K562 (cell line): ENCODE data around the gene PIN1. TPM values are rescaled to one million over a fixed set of nuclear protein-coding genes. Genes with fewer than 3 reads are reported as not detected.
A peak's percentile ranks its signal among the peaks of the same experiment; 100 is the strongest.

ENCODE experiments used
- CBX5 ChIP-seq: IDR thresholded peaks from 2 replicates; pipeline ENCODE4 v1.6.1; 2014; ENCODE audit warnings: low read depth, borderline replicate concordance
- CC2D1A ChIP-seq: fragments of 450-650 bp; IDR thresholded peaks from 2 replicates; pipeline ENCODE4 v1.6.1; 2017; ENCODE audit warnings: mild to moderate bottlenecking
- FOSL1 ChIP-seq: fragments of 200-800 bp; sonication (Bioruptor generic); conservative IDR thresholded peaks from 2 replicates; pipeline ENCODE4 v1.6.1; 2016; ENCODE audit warnings: missing genetic modification characterization, missing compliant biosample characterization
- HDAC1 ChIP-seq, 2 experiments: fragments of 450-650 bp; IDR thresholded peaks; 2 replicates each; pipeline ENCODE4 v1.6.1; 2016 to 2017; ENCODE audit warnings: inconsistent platforms in 1 of 2, mild to moderate bottlenecking in 1 of 2, moderate library complexity in 1 of 2
- JUND ChIP-seq, 2 experiments: IDR thresholded peaks; 2 replicates in 1 of 2; 3 replicates in 1 of 2; pipeline ENCODE4 v1.6.1; 2011; ENCODE audit warnings: borderline replicate concordance in 2 of 2, low read depth in 2 of 2, low read length in 2 of 2, improper control_type of control experiment in 1 of 2, missing biosample characterization in 1 of 2, missing genetic modification characterization in 1 of 2, missing genetic modification reagents in 1 of 2
- L3MBTL2 ChIP-seq: fragments of 450-650 bp; IDR thresholded peaks from 2 replicates; pipeline ENCODE4 v1.6.1; 2016; ENCODE audit warnings: mild to moderate bottlenecking, moderate library complexity
- MYNN ChIP-seq, 2 experiments: sonication (generic); formaldehyde crosslinking in 1 of 2; IDR thresholded peaks; 2 replicates each; pipeline versions ENCODE4 v1.5.0 to v1.6.1; 2016 to 2020; ENCODE audit warnings: antibody characterized with exemption in 1 of 2, missing genetic modification reagents in 1 of 2
- RAD21 ChIP-seq, 2 experiments: fragments of 250-450 bp in 1 of 2; fragments of 450-650 bp in 1 of 2; sonication (Bioruptor Pico) in 1 of 2; formaldehyde crosslinking in 1 of 2; IDR thresholded peaks in 1 of 2; conservative IDR thresholded peaks in 1 of 2; 2 replicates each; pipeline versions ENCODE4 v1.4.0 to v1.8.0; 2020 to 2022; ENCODE audit warnings: mild to moderate bottlenecking in 2 of 2, moderate library complexity in 1 of 2
- SMAD2 ChIP-seq: fragments of 150-350 bp; IDR thresholded peaks from 2 replicates; pipeline ENCODE4 v1.6.1; 2014; ENCODE audit warnings: low read depth, mild to moderate bottlenecking, low read length
- ZNF197 ChIP-seq: fragments of 200-800 bp; sonication (Bioruptor generic); IDR thresholded peaks from 2 replicates; pipeline ENCODE4 v1.6.1; 2016; ENCODE audit warnings: low read depth, missing genetic modification characterization, missing compliant biosample characterization
- ZNF764 ChIP-seq: fragments of 250-450 bp; sonication (Bioruptor Pico); IDR thresholded peaks from 2 replicates; pipeline ENCODE4 v1.4.0; 2020; ENCODE audit warnings: low read depth, mild to moderate bottlenecking, moderate library complexity
- polyA plus RNA-seq, 8 experiments: library from polyadenylated mRNA; depleted of rRNA in 4 of 8; stranded (reverse) in 5 of 8; unstranded in 3 of 8; fragments of >200 nt; fragmentation: Nextera tagmentation in 2 of 8; fragmentation: Illumina TruSeq in 1 of 8; extraction: Ambion mirVana in 2 of 8; extraction: Trizol in 1 of 8; gene quantifications; 2 replicates each; pipeline versions ENCODE4 v1.2.1 to v1.2.3, GENCODE V29; 2011 to 2014; ENCODE audit warnings: inconsistent platforms in 1 of 8, missing spikeins in 1 of 8
- total RNA-seq, 7 experiments: library from RNA; depleted of rRNA in 6 of 7; stranded (reverse); fragments of >200 nt in 6 of 7; fragmentation: Illumina TruSeq in 2 of 7; extraction: Trizol in 2 of 7; gene quantifications; 2 replicates each; pipeline versions ENCODE4 v1.2.1 to v1.2.3, GENCODE V29; 2011 to 2021; ENCODE audit warnings: low replicate concordance in 1 of 7
- TF ChIP-seq, protein P1 (sequence below): fragments of 450-650 bp; IDR thresholded peaks from 2 replicates; pipeline ENCODE4 v1.6.1; 2016
- TF ChIP-seq, protein P2 (sequence below): sonication (generic); formaldehyde crosslinking; IDR thresholded peaks from 2 replicates; pipeline ENCODE4 v1.8.0; 2023; ENCODE audit warnings: mild to moderate bottlenecking, missing genetic modification reagents
- TF ChIP-seq, protein P3 (sequence below): sonication (generic); formaldehyde crosslinking; IDR thresholded peaks from 2 replicates; pipeline ENCODE4 v1.8.0; 2022; ENCODE audit warnings: missing genetic modification reagents, mild to moderate bottlenecking, borderline replicate concordance
- TF ChIP-seq, protein P4 (sequence below): sonication (generic); IDR thresholded peaks from 2 replicates; pipeline ENCODE4 v1.6.1; 2016

PIN1 gene
- total and polyA plus RNA-seq, 9 of the 15 experiments (the other 6 are each of a cell fraction or from before 2014, with no cell fraction given) = 1.6 to 178 (median 42.5) TPM

DNA sequence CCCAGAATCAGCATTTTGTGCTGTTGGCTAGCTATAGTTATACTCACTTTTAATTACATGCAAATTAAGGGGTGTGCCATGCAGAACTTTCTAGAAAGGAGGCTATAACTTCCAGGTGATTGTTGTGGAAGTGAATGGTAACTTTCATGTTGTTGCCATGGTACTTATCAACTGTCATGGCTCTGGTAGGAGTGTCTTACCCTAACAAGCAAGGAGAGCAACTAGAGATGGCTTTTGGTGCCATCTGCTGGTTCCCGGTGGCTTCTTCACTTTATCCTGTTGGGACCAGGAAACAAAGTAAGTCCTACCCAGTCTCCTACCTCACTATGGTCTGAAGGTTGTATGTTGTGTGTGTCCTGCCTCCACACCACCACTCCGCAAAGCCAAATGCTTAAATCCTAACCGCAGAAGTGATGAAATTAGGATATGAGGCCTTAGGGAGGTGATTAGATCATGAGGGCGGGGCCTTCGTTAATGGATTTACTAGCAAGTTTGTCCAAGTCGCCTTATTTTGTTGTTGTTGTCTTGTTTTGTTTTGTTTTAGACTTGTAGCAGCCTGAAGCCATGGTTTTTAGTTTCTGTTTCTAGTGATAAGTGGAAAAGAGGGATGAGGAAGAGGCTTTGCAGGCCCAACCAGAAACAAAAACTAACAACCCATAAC is 38.9 kb upstream of the PIN1 start (continued):
- peak; percentile 59; the same call in 1 of the 2 replicates for TF ChIP-seq MYNN (IDR thresholded peaks at IDR 0.05)
- no peak for TF ChIP-seq MYNN (CRISPR knock-in tag; IDR thresholded peaks at IDR 0.05)
- TF ChIP-seq, protein P1, sequence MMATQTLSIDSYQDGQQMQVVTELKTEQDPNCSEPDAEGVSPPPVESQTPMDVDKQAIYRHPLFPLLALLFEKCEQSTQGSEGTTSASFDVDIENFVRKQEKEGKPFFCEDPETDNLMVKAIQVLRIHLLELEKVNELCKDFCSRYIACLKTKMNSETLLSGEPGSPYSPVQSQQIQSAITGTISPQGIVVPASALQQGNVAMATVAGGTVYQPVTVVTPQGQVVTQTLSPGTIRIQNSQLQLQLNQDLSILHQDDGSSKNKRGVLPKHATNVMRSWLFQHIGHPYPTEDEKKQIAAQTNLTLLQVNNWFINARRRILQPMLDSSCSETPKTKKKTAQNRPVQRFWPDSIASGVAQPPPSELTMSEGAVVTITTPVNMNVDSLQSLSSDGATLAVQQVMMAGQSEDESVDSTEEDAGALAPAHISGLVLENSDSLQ = peak; percentile 78
- TF ChIP-seq, protein P2, sequence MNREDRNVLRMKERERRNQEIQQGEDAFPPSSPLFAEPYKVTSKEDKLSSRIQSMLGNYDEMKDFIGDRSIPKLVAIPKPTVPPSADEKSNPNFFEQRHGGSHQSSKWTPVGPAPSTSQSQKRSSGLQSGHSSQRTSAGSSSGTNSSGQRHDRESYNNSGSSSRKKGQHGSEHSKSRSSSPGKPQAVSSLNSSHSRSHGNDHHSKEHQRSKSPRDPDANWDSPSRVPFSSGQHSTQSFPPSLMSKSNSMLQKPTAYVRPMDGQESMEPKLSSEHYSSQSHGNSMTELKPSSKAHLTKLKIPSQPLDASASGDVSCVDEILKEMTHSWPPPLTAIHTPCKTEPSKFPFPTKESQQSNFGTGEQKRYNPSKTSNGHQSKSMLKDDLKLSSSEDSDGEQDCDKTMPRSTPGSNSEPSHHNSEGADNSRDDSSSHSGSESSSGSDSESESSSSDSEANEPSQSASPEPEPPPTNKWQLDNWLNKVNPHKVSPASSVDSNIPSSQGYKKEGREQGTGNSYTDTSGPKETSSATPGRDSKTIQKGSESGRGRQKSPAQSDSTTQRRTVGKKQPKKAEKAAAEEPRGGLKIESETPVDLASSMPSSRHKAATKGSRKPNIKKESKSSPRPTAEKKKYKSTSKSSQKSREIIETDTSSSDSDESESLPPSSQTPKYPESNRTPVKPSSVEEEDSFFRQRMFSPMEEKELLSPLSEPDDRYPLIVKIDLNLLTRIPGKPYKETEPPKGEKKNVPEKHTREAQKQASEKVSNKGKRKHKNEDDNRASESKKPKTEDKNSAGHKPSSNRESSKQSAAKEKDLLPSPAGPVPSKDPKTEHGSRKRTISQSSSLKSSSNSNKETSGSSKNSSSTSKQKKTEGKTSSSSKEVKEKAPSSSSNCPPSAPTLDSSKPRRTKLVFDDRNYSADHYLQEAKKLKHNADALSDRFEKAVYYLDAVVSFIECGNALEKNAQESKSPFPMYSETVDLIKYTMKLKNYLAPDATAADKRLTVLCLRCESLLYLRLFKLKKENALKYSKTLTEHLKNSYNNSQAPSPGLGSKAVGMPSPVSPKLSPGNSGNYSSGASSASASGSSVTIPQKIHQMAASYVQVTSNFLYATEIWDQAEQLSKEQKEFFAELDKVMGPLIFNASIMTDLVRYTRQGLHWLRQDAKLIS = no peak
- TF ChIP-seq RAD21 (CRISPR knock-in tag; conservative IDR thresholded peaks at IDR 0.05 in 1 of 2, IDR thresholded peaks at IDR 0.05 in 1 of 2) = peak; percentile 92 to 98
- no peak for TF ChIP-seq FOSL1 (tag)
- TF ChIP-seq ZNF197 = no peak
- TF ChIP-seq HDAC1 (IDR thresholded peaks at IDR 0.05) = no peak
- no peak for TF ChIP-seq SMAD2
- TF ChIP-seq JUND (IDR thresholded peaks at IDR 0.05; ENCODE audit: borderline replicate concordance, low read depth, low read length) = peak; percentile 21; the same call in 1 of the 2 replicates
- TF ChIP-seq JUND (tag; IDR thresholded peaks at IDR 0.05; ENCODE audit: borderline replicate concordance, low read depth, low read length) = no peak
- TF ChIP-seq ZNF764 = no peak
- TF ChIP-seq, protein P3, sequence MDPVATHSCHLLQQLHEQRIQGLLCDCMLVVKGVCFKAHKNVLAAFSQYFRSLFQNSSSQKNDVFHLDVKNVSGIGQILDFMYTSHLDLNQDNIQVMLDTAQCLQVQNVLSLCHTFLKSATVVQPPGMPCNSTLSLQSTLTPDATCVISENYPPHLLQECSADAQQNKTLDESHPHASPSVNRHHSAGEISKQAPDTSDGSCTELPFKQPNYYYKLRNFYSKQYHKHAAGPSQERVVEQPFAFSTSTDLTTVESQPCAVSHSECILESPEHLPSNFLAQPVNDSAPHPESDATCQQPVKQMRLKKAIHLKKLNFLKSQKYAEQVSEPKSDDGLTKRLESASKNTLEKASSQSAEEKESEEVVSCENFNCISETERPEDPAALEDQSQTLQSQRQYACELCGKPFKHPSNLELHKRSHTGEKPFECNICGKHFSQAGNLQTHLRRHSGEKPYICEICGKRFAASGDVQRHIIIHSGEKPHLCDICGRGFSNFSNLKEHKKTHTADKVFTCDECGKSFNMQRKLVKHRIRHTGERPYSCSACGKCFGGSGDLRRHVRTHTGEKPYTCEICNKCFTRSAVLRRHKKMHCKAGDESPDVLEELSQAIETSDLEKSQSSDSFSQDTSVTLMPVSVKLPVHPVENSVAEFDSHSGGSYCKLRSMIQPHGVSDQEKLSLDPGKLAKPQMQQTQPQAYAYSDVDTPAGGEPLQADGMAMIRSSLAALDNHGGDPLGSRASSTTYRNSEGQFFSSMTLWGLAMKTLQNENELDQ = no peak
- TF ChIP-seq, protein P4, sequence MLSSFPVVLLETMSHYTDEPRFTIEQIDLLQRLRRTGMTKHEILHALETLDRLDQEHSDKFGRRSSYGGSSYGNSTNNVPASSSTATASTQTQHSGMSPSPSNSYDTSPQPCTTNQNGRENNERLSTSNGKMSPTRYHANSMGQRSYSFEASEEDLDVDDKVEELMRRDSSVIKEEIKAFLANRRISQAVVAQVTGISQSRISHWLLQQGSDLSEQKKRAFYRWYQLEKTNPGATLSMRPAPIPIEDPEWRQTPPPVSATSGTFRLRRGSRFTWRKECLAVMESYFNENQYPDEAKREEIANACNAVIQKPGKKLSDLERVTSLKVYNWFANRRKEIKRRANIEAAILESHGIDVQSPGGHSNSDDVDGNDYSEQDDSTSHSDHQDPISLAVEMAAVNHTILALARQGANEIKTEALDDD = peak; percentile 74; the same call in 1 of the 2 replicates
- TF ChIP-seq CBX5 = no peak
- TF ChIP-seq L3MBTL2 = 0 out of 2 replicates have a peak, but pooled peaks have one; percentile 17
- TF ChIP-seq CC2D1A = peak; percentile 82
